Erythroblast (primary cell): ENCODE results near the gene NADSYN1.

Experiments used
- DNase-seq, 2 experiments: peaks; one replicate each; lab custom pipeline; 2025; lab: John Stamatoyannopoulos, UW
- GATA1 ChIP-seq: IDR thresholded peaks from 2 replicates; pipeline ENCODE4 v1.6.1; 2011; ENCODE audit warnings: low read depth, mild to moderate bottlenecking, control low read depth, low read length, moderate library complexity
- POLR2A ChIP-seq: IDR thresholded peaks from 2 replicates; pipeline ENCODE4 v1.6.1; 2011; ENCODE audit warnings: mild to moderate bottlenecking, low read length

Gene NADSYN1

DNA sequence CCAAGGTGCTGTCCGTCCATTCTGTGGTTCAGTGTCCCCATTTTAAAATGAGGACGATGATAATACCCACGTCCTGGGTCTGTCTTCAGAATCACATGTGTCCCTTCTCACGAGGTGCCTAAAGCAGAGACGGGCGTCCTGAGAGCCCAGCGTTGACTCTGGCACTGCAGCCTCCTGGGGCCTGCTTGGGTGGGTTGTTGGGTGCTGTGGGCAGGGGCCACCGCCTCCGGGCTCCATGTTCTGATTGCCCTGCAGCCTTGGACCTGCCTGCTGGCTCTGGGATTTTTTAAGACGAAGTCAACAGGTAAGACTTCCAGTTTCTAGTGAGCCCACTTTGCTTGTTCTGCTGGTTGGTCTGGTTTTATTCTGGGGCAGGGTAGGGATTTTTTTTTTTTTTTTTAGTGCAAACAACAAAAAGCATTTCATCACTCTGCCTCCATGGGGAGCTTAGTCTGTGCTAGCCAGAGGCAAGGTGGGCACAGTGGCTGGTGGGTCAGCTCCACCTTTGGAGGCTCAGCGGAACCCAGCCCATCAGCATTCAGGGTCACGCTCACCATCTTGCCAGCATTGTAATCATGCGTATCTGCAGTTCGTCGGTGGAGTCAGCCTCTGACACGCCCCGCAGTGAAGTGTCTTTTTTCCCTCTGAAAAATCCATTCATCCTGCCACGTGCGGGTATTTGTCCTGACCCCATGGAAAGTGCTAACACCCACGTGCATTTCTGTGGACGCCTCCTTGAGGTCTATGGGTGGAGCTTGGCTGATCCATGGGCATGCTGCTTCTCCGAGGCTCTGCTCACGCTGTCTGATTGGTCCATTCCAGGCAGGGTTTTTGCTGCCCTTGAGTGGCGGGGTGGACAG, 28.3 kb downstream of the NADSYN1 start:
- TF ChIP-seq POLR2A (no peak), GATA1 (no peak)
- DNase-seq, result no peak

DNA sequence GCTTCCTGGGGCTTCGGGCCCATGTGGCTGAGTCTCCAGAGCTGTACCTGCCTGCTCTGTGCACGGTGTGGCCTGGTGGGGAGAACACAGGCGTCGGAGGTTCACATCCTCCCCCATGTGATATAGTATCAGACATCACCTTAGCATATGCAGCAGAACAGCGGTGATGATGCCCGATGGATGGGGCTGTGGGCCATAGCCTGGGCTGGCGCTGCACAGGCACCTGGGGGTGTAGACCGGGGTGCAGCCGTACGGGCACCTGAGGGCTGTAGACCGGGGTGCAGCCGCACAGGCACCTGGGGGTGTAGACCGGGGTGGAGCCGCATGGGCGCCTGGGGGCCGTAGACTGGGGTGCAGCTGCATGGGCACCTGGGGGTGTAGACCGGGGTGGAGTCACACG, 29.2 kb downstream of the NADSYN1 start:
- DNase-seq, result no peak
- TF ChIP-seq GATA1 (no peak), POLR2A (no peak)

DNA sequence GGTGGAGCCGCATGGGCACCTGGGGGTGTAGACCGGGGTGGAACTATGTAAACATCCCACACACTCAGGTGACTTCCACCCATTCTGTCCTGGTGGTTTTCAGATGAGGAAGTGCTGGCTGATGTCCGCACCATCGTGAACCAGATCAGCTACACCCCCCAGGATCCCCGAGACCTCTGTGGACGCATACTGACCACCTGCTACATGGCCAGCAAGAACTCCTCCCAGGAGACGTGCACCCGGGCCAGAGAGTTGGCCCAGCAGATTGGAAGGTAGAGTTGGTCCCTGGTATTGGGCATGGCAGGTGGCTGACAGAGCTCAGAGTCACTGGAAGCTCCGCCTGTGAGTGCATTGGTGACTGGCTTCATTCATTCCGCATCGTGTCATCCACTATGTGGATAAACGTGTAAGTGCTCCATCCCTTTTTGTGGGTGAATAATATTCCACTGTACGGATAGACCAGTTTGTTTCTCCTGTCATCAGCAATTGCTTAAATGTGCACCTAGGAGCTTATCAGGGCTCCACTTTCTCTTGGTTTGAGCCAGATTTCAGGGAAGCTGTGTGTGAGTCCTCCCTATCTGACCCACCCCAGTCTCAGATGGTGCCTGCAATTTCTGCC, 29.9 kb downstream of the NADSYN1 start:
- TF ChIP-seq POLR2A (no peak), GATA1 (no peak)
- no peak for DNase-seq

DNA sequence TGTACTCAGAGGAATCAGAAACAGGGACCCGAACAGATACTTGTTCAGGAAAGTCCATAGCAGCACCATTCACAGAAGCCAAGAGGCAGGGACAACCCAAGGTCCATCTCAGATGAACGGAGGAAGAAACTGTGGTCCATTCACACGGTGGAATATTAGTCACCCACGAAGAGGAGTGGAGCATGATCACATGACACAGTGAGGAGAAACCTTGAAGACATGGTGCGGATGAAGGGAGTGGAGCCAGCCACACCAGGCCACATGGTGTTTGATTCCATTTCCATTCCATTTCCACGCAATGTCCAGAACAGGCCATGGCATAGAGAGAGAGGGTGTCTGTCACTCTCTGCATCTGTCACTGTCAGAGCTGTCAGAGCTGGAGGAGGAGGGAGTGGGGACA, 30.7 kb downstream of the NADSYN1 start:
- DNase-seq, result no peak
- no peak for TF ChIP-seq POLR2A
- TF ChIP-seq GATA1, result no peak

DNA sequence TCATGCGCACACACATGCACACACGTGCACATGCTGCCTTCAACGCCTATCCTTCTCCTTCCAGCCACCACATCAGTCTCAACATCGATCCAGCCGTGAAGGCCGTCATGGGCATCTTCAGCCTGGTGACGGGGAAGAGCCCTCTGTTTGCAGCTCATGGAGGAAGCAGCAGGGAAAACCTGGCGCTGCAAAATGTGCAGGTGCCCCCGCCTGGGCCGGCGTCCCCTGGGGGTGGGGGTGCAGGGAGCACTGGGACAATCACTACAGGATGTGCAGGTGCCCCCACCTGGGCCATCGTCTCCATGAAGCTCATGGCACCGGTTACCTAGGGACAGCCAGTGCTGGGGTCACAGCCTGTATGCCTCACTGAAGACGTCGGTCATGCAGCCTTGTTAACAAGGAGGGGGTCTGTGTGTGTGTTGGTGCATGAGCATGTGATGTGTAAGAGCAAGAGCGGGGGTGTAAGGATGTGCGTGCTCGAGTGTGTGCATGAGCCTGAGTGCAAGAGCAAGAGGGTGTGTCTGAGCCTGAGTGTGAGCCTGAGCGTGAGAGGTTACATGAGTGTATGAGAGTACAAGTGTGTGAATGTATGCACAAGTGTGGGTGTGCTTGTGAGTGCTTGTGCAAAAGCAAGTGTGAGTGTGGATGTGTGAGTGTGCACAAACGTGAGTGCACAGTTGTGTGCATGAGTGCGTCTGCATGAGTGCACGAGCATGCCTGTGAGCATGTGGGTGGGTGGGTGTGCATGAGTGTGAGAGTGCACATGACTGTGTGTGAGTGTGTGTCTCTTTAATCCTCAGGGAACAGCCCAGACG, 31.5 kb downstream of the NADSYN1 start:
- TF ChIP-seq POLR2A, result no peak
- no peak for TF ChIP-seq GATA1
- no peak for DNase-seq

DNA sequence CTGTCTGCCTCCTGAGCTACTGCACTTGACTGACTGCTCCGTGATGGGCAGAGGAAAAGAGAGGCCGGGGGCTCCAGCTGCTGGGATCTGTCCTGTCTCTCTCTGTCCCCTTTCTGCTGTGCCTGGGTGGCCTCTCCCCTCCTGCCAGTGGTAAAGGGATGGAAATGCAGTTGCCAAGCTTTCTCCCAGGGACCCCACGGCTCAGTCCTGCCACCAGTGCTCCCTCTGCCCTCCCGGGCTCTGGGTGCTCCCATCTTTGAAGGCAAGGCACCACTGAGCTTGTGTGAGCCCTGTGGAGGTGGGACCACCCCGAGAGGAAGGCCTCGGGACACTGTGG, 32.0 kb downstream of the NADSYN1 start:
- TF ChIP-seq POLR2A, result no peak
- TF ChIP-seq GATA1, result no peak
- DNase-seq, result no peak

DNA sequence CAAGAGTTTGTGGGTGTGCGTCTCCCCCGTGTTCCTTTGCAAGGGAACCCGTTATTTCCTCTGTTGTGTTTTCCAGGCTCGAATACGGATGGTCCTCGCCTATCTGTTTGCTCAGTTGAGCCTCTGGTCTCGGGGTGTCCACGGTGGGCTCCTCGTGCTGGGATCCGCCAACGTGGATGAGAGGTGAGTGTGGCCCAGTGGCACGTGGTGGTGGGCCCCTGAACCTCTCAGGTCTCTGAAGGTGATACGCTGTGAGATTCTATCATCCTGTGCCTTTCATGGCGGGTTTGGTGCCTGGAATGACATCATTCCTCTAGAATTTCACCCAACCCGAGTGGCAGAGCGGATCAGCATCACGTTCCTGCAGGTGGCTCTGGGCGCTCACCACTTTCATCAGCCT, 32.5 kb downstream of the NADSYN1 start:
- DNase-seq, result no peak

DNA sequence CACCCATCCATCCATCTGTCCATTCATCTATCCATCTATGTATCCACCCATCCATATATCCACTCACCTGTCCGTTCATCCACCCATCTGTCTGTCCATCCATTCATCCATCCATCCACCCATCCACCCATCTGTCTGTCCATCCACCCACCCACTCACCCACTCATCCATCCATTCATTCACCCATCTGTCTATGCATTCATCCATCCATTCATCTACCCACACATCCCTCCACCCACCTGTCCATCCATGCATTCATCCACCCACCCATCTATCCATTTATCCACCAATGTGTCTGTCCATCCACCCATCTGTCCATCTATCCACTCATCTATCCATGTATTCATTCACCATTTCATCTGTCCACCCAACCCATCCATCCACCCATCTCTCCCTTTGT, 33.3 kb downstream of the NADSYN1 start:
- DNase-seq, result no peak
- TF ChIP-seq POLR2A, result no peak
- no peak for TF ChIP-seq GATA1

More for the DNA sequence above, 32.5 kb downstream of the NADSYN1 start:
- TF ChIP-seq POLR2A (no peak), GATA1 (no peak)

DNA sequence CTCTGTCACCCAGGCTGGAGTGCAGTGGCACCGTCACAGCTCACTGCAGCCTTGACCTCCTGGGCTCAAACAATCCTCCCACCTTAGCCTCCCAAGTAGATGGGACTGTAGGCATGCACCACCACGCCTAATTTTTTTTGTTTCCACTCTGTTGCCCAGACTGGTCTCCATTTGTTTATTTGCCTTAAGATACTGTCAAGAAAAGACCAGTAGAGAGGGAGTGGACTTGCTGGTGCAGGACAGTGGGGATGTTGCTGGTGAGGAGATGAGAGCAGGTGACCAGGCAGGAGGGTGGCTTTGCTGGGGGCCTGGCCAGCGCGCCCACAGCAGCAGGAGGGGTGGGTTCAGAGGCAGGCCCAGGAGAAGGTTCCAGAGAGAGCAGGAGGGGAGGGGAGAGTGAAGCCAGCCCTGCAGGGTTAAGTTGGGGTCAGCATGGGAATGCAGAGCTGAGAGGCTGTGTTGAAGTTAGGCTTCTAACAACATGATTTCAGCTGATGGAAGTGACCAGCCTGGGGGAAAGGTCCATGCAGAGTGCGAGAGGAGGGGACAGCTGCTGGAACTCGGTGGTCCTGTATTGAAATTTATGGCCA, 35.8 kb downstream of the NADSYN1 start:
- TF ChIP-seq GATA1 (no peak), POLR2A (no peak)

DNA sequence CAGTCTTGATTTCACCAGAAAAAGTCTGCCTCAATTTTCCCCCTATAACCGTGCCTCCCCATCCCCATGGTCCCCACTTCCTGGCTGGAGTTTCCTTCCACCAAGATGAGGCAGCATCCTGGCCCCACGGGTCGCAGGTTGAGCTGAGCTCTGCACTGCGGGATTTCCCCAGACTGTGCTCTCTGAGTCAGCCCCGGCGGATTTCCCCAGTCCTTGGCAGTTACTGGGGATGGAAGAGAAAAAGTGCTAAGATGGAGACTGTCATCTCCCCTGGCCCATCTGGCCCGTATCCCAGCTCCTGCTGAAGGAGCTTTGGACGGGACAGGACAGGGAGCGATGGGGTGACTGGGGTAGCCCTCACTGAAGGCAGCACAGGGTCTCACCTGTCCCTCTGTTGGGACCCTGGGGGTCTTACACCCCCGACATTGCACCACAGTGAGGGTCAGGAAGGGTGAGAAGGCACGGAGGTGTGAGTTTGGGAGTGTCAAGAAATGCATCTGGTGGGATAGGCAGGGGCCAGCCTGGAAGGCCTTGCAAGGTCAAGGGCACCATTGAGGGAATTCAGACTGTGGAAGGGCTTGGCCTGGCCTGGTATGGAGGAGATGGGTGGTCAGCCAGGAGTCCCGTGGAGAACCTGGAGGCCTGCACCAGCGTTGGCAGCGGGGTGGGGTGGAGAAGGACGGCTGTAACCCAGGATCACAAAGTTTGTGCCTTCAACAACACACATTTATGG, 36.5 kb downstream of the NADSYN1 start:
- no peak for TF ChIP-seq GATA1
- TF ChIP-seq POLR2A, result no peak
- no peak for DNase-seq

More for the DNA sequence above, 35.8 kb downstream of the NADSYN1 start:
- DNase-seq, result no peak

DNA sequence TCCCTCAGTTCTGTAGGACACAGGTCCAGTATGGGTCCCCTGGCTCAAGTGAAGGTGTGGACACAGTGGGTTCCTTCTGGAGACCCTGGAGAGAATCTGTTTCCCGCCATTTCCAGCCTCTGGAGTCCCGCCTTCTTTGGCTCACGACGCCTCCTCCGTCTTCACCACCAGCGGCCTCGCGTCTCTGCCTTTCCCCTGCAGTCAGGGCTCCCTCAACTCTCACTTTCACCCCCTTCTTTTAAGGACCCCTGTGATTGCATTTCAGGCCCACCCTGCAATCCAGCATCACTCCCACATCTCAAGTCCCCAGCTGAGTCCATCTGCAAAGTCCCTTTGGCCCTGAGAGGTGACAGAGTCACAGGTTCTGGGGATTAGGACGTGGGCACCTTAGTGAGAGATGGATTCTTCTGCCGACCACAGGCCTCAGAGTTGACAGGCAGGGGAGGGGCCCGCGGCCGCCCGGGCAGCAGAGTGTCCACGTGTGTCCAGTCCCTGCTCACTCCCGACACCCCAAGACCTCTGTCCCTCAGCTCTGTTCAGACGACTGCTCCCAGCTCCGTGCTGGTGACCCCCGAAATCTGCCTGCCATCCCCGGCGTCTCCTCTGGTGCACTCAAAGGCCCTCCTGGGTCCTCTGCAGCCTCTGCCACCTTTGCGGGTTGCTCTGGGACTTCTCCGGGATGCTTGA, 37.2 kb downstream of the NADSYN1 start:
- DNase-seq, result no peak
- TF ChIP-seq GATA1, result no peak
- TF ChIP-seq POLR2A, result no peak

DNA sequence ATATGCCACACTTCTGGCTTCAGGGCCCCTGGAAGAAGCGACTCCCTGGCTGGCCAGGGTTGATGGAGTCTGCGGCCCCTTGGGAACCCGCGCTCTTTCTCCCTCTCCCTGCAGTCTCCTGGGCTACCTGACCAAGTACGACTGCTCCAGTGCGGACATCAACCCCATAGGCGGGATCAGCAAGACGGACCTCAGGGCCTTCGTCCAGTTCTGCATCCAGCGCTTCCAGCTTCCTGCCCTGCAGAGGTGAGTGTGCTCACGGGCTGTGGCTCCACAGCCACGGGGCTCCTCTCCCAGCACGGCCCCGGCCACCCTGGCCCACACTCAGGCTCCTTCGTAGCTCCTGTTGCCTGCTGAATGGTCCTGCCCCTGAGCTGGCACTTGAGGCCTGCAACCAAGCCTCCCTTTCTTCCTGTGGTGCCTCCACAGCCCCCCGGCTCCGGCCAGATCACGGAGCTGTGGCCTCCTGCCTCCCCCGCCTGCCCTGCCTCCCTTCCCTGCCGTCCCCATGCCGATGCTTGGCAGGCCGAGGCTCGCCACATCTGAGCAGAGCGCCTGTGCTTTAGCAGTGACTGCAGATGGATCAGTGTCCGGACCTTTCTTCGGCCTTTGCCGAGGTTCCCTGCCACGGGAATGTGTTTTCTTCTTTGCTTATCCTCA, 37.9 kb downstream of the NADSYN1 start:
- DNase-seq, result no peak
- TF ChIP-seq GATA1 (no peak), POLR2A (no peak)
